HG03469 (cell line): Measurements from ENCODE around the gene ZDHHC11B.

Experiments used
- ATAC-seq: cut with Tn5 transposase; IDR thresholded peaks from one replicate; pipeline ENCODE4 v1.9.1; 2021; ENCODE audit warnings: mild to moderate bottlenecking, moderate library complexity, moderate number of reproducible peaks; ENCODE audit not compliant: unreplicated experiment

ZDHHC11B gene

DNA sequence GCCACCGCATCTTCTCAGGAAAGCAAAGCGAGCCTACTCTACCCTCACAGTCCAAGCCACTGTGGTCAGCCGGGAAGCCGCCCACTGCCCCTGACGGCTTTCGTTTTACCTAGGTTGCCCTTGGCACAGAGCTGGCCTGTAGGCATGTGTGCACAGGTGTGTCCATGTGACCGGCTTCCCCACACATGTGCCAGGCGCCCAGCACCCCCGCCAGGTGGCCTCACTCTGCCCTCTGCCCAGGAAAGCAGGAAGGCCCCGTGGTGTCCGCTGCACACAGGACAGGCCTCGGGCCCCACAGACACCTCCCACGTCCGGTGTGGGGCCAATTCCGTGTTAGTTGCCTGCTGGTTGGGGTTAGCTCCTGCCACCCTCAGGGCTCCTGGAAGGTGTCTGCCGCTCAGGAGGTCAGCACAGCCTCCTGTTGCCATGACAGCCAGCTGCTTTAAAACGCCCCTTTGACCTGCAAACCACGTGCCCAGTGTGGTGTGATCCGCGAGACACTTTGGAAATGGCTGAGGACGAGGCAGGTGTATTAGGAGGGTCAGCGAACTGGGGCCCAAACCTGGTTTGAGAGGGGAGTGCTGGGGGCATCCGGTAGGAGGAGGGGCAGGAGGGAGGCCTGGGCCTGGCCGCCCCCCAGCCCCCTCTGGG is 120.1 kb downstream of the ZDHHC11B start:
- ATAC-seq = no peak

DNA sequence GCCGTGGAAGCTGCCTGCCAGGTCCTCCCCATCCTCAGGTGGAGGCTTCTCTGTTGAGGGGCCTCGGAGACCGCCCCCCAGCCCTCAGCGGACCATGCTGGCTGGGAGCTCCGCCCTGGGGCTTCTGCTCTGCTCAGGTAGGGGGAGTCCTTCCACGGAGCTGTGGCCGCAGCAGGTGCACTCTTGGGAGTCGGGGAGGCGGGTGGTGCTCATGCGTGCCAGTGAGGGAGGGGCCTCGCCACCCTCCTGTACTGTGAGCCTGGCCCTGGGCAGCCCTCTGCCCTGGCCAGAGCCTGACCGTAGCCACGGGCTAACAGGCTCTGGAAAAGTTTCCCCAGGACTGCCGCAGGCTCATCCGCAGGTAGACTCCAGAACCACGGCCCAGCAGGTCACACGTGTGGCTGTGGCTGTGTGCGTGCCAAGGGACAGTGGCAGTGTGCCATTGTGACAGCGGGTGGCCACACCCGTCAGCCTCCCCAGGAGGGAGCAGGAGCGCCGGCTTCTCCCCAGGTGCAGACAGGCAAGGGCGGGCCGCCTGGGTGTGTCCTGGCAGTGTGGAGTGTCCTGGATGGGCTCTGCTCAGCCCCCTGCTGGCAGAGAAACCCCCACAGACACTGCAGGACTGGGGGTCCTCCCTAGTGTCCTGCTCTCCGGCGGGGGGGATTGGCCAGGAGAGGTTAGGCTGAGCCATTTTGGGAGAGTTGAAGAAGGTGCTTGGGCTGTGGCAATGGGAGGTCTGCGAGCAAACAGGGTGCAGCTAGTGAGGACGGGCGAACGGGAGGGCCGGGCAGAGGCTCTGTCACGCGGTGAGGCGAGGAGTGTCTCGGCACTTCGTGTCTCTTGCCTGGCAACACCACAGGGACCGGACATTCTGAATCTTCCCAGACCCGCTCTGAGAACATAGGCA is 120.8 kb downstream of the ZDHHC11B start:
- no peak for ATAC-seq

DNA sequence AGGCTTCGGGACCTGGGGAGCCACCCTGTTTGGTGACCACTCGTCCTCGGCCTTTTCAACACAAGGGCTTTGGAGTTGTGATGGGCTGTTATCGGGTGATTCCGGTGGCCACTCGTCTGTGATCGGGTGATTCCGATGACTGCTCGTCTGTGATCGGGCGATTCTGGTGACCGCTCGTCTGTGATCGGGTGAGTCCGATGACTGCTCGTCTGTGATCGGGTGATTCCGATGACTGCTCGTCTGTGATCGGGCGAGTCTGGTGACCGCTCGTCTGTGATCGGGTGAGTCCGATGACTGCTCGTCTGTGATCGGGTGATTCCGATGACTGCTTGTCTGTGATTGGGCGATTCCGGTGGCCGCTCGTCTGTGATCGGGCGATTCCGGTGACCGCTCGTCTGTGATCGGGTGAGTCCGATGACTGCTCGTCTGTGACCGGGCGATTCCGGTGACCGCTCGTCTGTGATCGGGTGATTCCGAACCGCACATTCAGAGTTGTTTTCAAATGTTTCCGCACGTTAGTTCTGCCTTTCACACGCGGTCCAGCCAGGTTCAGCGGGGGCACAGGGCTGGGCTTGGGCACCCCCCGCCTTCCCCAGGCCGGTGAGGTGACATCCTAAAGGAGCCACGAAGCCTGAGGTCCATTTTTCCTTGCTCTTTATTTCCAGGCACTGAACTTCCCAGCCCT is 121.6 kb downstream of the ZDHHC11B start:
- no peak for ATAC-seq

DNA sequence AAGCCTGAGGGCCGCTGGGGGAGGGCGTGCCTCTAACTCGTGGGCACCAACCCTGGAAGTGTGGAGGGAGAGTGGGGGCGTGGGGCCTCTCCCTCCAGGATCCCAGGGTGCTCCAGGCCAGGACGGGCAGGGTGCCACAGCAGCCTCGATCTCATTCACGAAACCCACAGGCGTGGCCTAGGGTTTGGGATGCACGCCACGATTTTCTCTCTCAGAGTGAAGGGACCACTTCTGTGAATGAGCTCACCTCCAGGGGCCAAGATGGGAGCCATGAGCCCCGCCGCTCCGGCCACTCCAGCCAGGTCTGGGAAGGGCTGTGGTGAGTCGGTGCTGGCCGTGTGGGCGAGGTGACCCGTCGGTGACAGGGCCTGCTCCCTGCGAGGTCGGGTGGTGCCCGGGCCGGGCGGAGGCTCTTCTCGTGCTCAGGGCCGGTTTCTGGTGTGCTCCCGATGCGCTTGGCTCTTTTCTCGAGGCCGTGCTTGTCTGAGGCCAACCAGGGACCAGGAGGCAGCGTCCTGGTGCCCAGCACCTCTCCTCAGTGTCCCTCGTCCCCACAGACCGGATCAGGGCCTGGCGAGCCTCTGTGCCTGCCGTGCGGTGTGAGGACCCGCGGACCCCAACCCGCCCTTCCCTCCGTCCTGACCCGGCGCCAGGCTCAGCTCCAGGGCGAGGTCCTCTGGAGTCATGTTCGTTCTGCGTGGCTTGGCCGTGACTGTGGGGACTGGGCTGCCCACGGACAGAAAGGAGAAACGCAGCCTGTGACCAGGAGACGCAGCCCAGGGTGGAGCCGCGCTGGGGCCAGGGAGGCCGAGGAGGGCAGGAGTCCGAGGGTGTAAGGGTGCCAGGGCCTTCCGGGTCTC is 122.4 kb downstream of the ZDHHC11B start:
- ATAC-seq = no peak

DNA sequence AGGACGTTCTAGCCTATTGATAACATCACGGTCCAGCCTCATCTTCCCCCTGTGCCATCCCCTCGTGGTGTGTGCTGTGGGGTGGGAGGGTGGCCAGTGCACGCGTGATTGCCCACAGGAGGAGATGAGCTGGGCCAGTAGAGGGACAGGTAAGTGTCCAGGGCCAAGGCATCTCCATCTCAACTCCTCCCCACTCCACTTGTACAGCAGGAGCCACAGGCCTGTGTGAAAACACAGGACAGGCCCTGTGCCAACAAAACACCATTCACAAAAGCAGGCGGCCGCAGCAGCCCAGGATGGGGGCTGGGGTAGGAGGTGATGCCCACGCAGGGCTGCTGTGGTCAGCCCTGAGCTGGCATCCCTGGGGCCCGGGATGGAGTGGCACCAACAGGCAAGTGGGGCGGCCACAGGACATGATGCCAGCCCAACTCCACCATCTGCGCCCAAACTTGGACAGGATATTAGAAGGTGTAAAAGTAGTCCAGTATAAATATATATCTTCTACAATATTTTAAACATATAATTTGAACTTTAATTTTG is 124.0 kb downstream of the ZDHHC11B start:
- no peak for ATAC-seq
